LNCAP (cell line): ENCODE measurements around the gene TSPAN15.
A peak's percentile ranks its signal among the peaks of the same experiment; 100 is the strongest.

ENCODE experiments used
- CTCF ChIP-seq: fragments of 450-650 bp; IDR thresholded peaks from 2 replicates; pipeline ENCODE4 v1.5.1; 2017; ENCODE audit warnings: mild to moderate bottlenecking

TSPAN15 gene

GRCh38 chr10:69412232-69412790 lies 39.0 kb upstream of the TSPAN15 start:
- TF ChIP-seq CTCF: no peak

- TF ChIP-seq CTCF: peak; percentile 35; the same call in 1 of the 2 replicates
Observed at GRCh38 chr10:69413221-69413865, 37.9 kb upstream of the TSPAN15 start.

GRCh38 chr10:69414036-69415018 lies 36.9 kb upstream of the TSPAN15 start:
- no peak for TF ChIP-seq CTCF

- no peak for TF ChIP-seq CTCF
Observed at GRCh38 chr10:69415049-69415448, 36.2 kb upstream of the TSPAN15 start.

- TF ChIP-seq CTCF: no peak
Observed at GRCh38 chr10:69415951-69416350, 35.3 kb upstream of the TSPAN15 start.

- no peak for TF ChIP-seq CTCF
Observed at GRCh38 chr10:69416695-69417094, 34.6 kb upstream of the TSPAN15 start, which contains the start of gene TACR2. TACR2 (minus strand) TSS chr10:69416918; CDS start chr10:69416323, 595 bp downstream.

GRCh38 chr10:69417542-69417941 lies 33.7 kb upstream of the TSPAN15 start:
- TF ChIP-seq CTCF: no peak
